HepG2 (cell line): ENCODE measurements around the gene C15orf62. TPM values are rescaled to one million over a fixed set of nuclear protein-coding genes. Genes with fewer than 3 reads are reported as not detected.

Experiments
- DMAP1 ChIP-seq: IDR thresholded peaks from 2 replicates; pipeline ENCODE4 v1.6.1; 2016
- FOXC1 ChIP-seq: sonication (generic); formaldehyde crosslinking; IDR thresholded peaks from 2 replicates; pipeline ENCODE4 v1.8.0; 2022; ENCODE audit warnings: mild to moderate bottlenecking, missing genetic modification reagents, borderline replicate concordance
- FOXP4 ChIP-seq: sonication (generic); formaldehyde crosslinking; IDR thresholded peaks from 2 replicates; pipeline ENCODE4 v1.4.0; 2020; ENCODE audit warnings: missing genetic modification reagents
- HOXA9 ChIP-seq: sonication (generic); formaldehyde crosslinking; IDR thresholded peaks from 2 replicates; pipeline ENCODE4 v1.8.1; 2022; ENCODE audit warnings: missing genetic modification reagents, mild to moderate bottlenecking, moderate library complexity, borderline replicate concordance
- MAF1 ChIP-seq: sonication (generic); formaldehyde crosslinking; IDR thresholded peaks from 2 replicates; pipeline ENCODE4 v1.5.0; 2020; ENCODE audit warnings: missing genetic modification reagents, borderline replicate concordance
- MIXL1 ChIP-seq: IDR thresholded peaks from 2 replicates; pipeline ENCODE4 v1.6.1; 2016
- MXD4 ChIP-seq: IDR thresholded peaks from 2 replicates; pipeline ENCODE4 v1.6.1; 2016; ENCODE audit warnings: mild to moderate bottlenecking, missing biosample characterization, missing genetic modification reagents
- MXI1 ChIP-seq: IDR thresholded peaks from 3 replicates; pipeline ENCODE4 v1.6.1; 2012; ENCODE audit warnings: low read depth, low read length, inconsistent platforms, borderline replicate concordance
- NCOA5 ChIP-seq: sonication (generic); formaldehyde crosslinking; IDR thresholded peaks from 2 replicates; pipeline ENCODE4 v1.4.0; 2020; ENCODE audit warnings: missing genetic modification reagents
- NCOR1 ChIP-seq: fragments of 200-600 bp; sonication (generic); IDR thresholded peaks from 2 replicates; pipeline ENCODE4 v1.7.0; 2017; ENCODE audit warnings: antibody characterized with exemption, low read length, borderline replicate concordance
- NFIB ChIP-seq: sonication (generic); formaldehyde crosslinking; IDR thresholded peaks from 2 replicates; pipeline ENCODE4 v1.9.0; 2021; ENCODE audit warnings: missing genetic modification reagents, mild to moderate bottlenecking, borderline replicate concordance
- NONO ChIP-seq, 2 experiments: fragments of 450-650 bp in 1 of 2; sonication (generic) in 1 of 2; formaldehyde crosslinking in 1 of 2; IDR thresholded peaks in 1 of 2; conservative IDR thresholded peaks in 1 of 2; 2 replicates each; pipeline versions ENCODE4 v1.6.1 to v1.8.0; 2017 to 2022; ENCODE audit warnings: mild to moderate bottlenecking in 1 of 2, missing genetic modification reagents in 1 of 2, moderate library complexity in 1 of 2
- NR2F6 ChIP-seq, 2 experiments: IDR thresholded peaks; 2 replicates each; pipeline ENCODE4 v1.6.1; 2016; ENCODE audit warnings: antibody characterized with exemption in 1 of 2, mild to moderate bottlenecking in 1 of 2
- PAF1 ChIP-seq: IDR thresholded peaks from 2 replicates; pipeline ENCODE4 v1.6.1; 2016; ENCODE audit warnings: missing genetic modification reagents, missing compliant biosample characterization
- RAD21 ChIP-seq: fragments of 450-650 bp; formaldehyde crosslinking; IDR thresholded peaks from 2 replicates; pipeline ENCODE4 v1.5.0; 2020; ENCODE audit warnings: mild to moderate bottlenecking
- SNAI1 ChIP-seq: sonication (generic); formaldehyde crosslinking; IDR thresholded peaks from 2 replicates; pipeline ENCODE4 v1.5.0; 2020; ENCODE audit warnings: mild to moderate bottlenecking, missing genetic modification reagents, borderline replicate concordance
- SRF ChIP-seq: IDR thresholded peaks from 2 replicates; pipeline ENCODE4 v1.6.1; 2011; ENCODE audit warnings: mild to moderate bottlenecking, low read depth, low read length, moderate library complexity
- TRAFD1 ChIP-seq: sonication (generic); formaldehyde crosslinking; IDR thresholded peaks from 2 replicates; pipeline ENCODE4 v1.5.1; 2020; ENCODE audit warnings: missing genetic modification reagents, mild to moderate bottlenecking, borderline replicate concordance
- ZBTB1 ChIP-seq: sonication (generic); formaldehyde crosslinking; IDR thresholded peaks from 2 replicates; pipeline ENCODE4 v1.4.0; 2020; ENCODE audit warnings: missing genetic modification reagents, borderline replicate concordance
- ZBTB33 ChIP-seq: sonication (generic); formaldehyde crosslinking; IDR thresholded peaks from 2 replicates; pipeline ENCODE4 v1.4.0; 2020; ENCODE audit warnings: missing genetic modification reagents
- ZNF136 ChIP-seq: sonication (generic); formaldehyde crosslinking; IDR thresholded peaks from 2 replicates; pipeline ENCODE4 v1.8.1; 2022; ENCODE audit warnings: low read depth, mild to moderate bottlenecking, moderate library complexity, missing genetic modification reagents
- ZNF317 ChIP-seq: sonication (generic); formaldehyde crosslinking; IDR thresholded peaks from 2 replicates; pipeline ENCODE4 v1.5.0; 2020; ENCODE audit warnings: mild to moderate bottlenecking, missing genetic modification reagents
- ZNF34 ChIP-seq: sonication (generic); formaldehyde crosslinking; IDR thresholded peaks from 2 replicates; pipeline ENCODE4 v1.4.0; 2020; ENCODE audit warnings: mild to moderate bottlenecking, missing genetic modification reagents, borderline replicate concordance
- ZSCAN22 ChIP-seq: sonication (generic); formaldehyde crosslinking; IDR thresholded peaks from 2 replicates; pipeline ENCODE4 v1.4.0; 2020; ENCODE audit warnings: mild to moderate bottlenecking, missing genetic modification reagents
- polyA plus RNA-seq, 8 experiments: library from polyadenylated mRNA; depleted of rRNA in 3 of 8; stranded (reverse) in 7 of 8; unstranded in 1 of 8; fragments of >200 nt; fragmentation: Illumina TruSeq in 4 of 8; extraction: Trizol in 4 of 8; gene quantifications; 2 replicates each; pipeline versions ENCODE4 v1.2.1 to v1.2.3, GENCODE V29; 2011 to 2016; ENCODE audit warnings: low read depth in 4 of 8, missing spikeins in 1 of 8, mixed read lengths in 1 of 8; ENCODE audit not compliant: insufficient read depth in 1 of 8
- total RNA-seq, 5 experiments: library from RNA; depleted of rRNA; stranded (reverse); fragments of >200 nt; fragmentation: Illumina TruSeq; extraction: Trizol; gene quantifications; 2 replicates each; pipeline ENCODE4 v1.2.3, GENCODE V29; 2016; ENCODE audit warnings: low read depth in 1 of 5

Gene C15orf62
- total and polyA plus RNA-seq, 2 of the 13 experiments (the other 11 are each of a cell fraction or from before 2014, with no cell fraction given) = 0.51 to 1.1 TPM

GRCh38 chr15:40763801-40764628 lies 5.8 kb upstream of the C15orf62 start, which contains the start of gene GCHFR (continued):
- TF ChIP-seq ZBTB33 (CRISPR knock-in tag) (peak; percentile 8; the same call in 1 of the 2 replicates), SNAI1 (CRISPR knock-in tag) (peak; percentile 21), NCOR1 (peak; percentile 43; the same call in 1 of the 2 replicates), SRF (no peak), MIXL1 (CRISPR knock-in tag) (peak; percentile 12; the same call in 1 of the 2 replicates), MAF1 (CRISPR knock-in tag) (peak; percentile 86), TRAFD1 (CRISPR knock-in tag) (no peak), DMAP1 (CRISPR knock-in tag) (peak; percentile 67), MXD4 (CRISPR knock-in tag) (peak; percentile 90; the same call in 1 of the 2 replicates), ZNF136 (CRISPR knock-in tag) (0 out of 2 replicates have a peak, but pooled peaks have one; percentile 32), RAD21 (CRISPR knock-in tag) (peak; percentile 67), ZSCAN22 (no peak), ZBTB1 (CRISPR knock-in tag) (peak; percentile 87; the same call in 1 of the 2 replicates), PAF1 (CRISPR knock-in tag) (no peak), NCOA5 (CRISPR knock-in tag) (no peak), MXI1 (peak; percentile 60; the same call in 1 of the 3 replicates), FOXC1 (CRISPR knock-in tag) (peak; percentile 98), NONO (IDR thresholded peaks at IDR 0.05) (no peak), NONO (CRISPR knock-in tag; conservative IDR thresholded peaks at IDR 0.05) (peak; percentile 93), ZNF34 (CRISPR knock-in tag) (no peak), NFIB (peak; percentile 54; the same call in 1 of the 2 replicates), NR2F6 (IDR thresholded peaks at IDR 0.05) (no peak), NR2F6 (CRISPR knock-in tag; IDR thresholded peaks at IDR 0.05) (peak; percentile 10; the same call in 1 of the 2 replicates), ZNF317 (peak; percentile 44; the same call in 1 of the 2 replicates), HOXA9 (CRISPR knock-in tag) (0 out of 2 replicates have a peak, but pooled peaks have one; percentile 28), FOXP4 (no peak)
